ENCODE data around the gene TNFRSF8.

Gene TNFRSF8

GRCh38 chr1:12172042-12172851, 109.1 kb downstream of the TNFRSF8 start:
- TF ChIP-seq CTCF (IDR thresholded peaks at IDR 0.05; ENCODE audit: borderline replicate concordance, control extremely low read depth, extremely low read depth, insufficient read depth, missing control alignments): no peak
- no peak for DNase-seq (ENCODE audit: low spot score)
- in situ Hi-C loops (cut with MboI; ENCODE audit: low sequenced_read_pairs, unreplicated experiment): no loop called here

GRCh38 chr1:12173041-12173509, 110.0 kb downstream of the TNFRSF8 start:
- in situ Hi-C loops (cut with MboI; ENCODE audit: low sequenced_read_pairs, unreplicated experiment): no loop called here
- no peak for TF ChIP-seq CTCF (IDR thresholded peaks at IDR 0.05; ENCODE audit: borderline replicate concordance, control extremely low read depth, extremely low read depth, insufficient read depth, missing control alignments)
- DNase-seq (ENCODE audit: low spot score): no peak

GRCh38 chr1:12173631-12174121, 110.6 kb downstream of the TNFRSF8 start:
- in situ Hi-C loops (cut with MboI; ENCODE audit: low sequenced_read_pairs, unreplicated experiment): no loop called here

GRCh38 chr1:12174924-12175810, 112.1 kb downstream of the TNFRSF8 start:
- DNase-seq (ENCODE audit: low spot score): no peak
- TF ChIP-seq CTCF (IDR thresholded peaks at IDR 0.05; ENCODE audit: borderline replicate concordance, control extremely low read depth, extremely low read depth, insufficient read depth, missing control alignments): no peak
- in situ Hi-C loops (cut with MboI; ENCODE audit: low sequenced_read_pairs, unreplicated experiment): no loop called here

More at GRCh38 chr1:12173631-12174121, 110.6 kb downstream of the TNFRSF8 start:
- TF ChIP-seq CTCF (IDR thresholded peaks at IDR 0.05; ENCODE audit: borderline replicate concordance, control extremely low read depth, extremely low read depth, insufficient read depth, missing control alignments): no peak
- peak; percentile 74 for DNase-seq (ENCODE audit: low spot score)

- TF ChIP-seq CTCF (IDR thresholded peaks at IDR 0.05; ENCODE audit: borderline replicate concordance, control extremely low read depth, extremely low read depth, insufficient read depth, missing control alignments): no peak
- DNase-seq (ENCODE audit: low spot score): no peak
- in situ Hi-C loops (cut with MboI; ENCODE audit: low sequenced_read_pairs, unreplicated experiment): no loop called here
These were observed 113.4 kb downstream of the TNFRSF8 start for GRCh38 chr1:12176298-12177118.

All from GM13976 (cell line).